ENCODE data around the gene NUDT13. TPM values are rescaled to one million over a fixed set of nuclear protein-coding genes. Genes with fewer than 3 reads are reported as not detected.
A peak's percentile ranks its signal among the peaks of the same experiment; 100 is the strongest.

The NUDT13 gene
- total and polyA plus RNA-seq, 2 donors (not counting 1 experiment from before 2014, with no cell fraction given): 2.5 to 4.5 TPM

- peaks cover 28% of the 10 kb centered on the region for H3K4me1 Mint-ChIP-seq
- no CpG with 5 or more reads among the region's 4 CpGs for WGBS (ENCODE audit: insufficient coverage)
Observed at GRCh38 chr10:73097305-73097670, 13.0 kb upstream of the NUDT13 start.

More at GRCh38 chr10:73097305-73097670, 13.0 kb upstream of the NUDT13 start:
- H3K9me3 Mint-ChIP-seq (ENCODE audit: insufficient read depth): no peaks in the 10 kb centered on the region
- ChIA-PET POLR2A (interaction anchor here (0.6 to 2.4 kb wide), 3 partner anchors 13 to 150 kb away, joined by 4 to 7 read pairs (median 7); partner anchors contain the start of genes DNAJC9 and NUDT13), CTCF (interaction anchor here (0.7 to 5.4 kb wide), 16 partner anchors 13 to 546 kb away, joined by 3 to 111 read pairs (median 6); partner anchors contain the start of genes ECD, FAM149B1 and NUDT13)
- no peak for TF ChIP-seq EZH2 (IDR thresholded peaks at IDR 0.05; ENCODE audit: borderline replicate concordance, insufficient read depth, low read depth, low read length, poor library complexity, severe bottlenecking)
- TF ChIP-seq CTCF (IDR thresholded peaks at IDR 0.05): no peak
- Histone ChIP-seq H3K9me3 (ENCODE audit: control extremely low read depth in 1 of 3, control insufficient read depth in 2 of 3, insufficient read depth in 1 of 3, low read length in 2 of 3) (no peaks in the 10 kb centered on the region), H4K20me1 (ENCODE audit: control insufficient read depth, insufficient read depth, low read length, poor library complexity, severe bottlenecking) (peaks cover 8% of the 10 kb centered on the region), H3K36me3 (replicated peaks in 1 of 2; ENCODE audit: control extremely low read depth in 1 of 2, control insufficient read depth in 1 of 2, extremely low read depth in 1 of 2, insufficient read depth in 2 of 2, low read length in 1 of 2) (peaks cover 0 to 2% of the 10 kb centered on the region in 2 experiments), H2AFZ (ENCODE audit: insufficient read depth, low read depth, low read length, poor library complexity, severe bottlenecking) (peak overlapping the region; percentile 68), H3K79me2 (ENCODE audit: control insufficient read depth, insufficient read depth, low read length) (peaks cover 30% of the 10 kb centered on the region), H3K4me2 (replicated peaks; ENCODE audit: low read depth, low read length, poor library complexity, severe bottlenecking) (peak overlapping the region; percentile 91), H3K27me3 (replicated peaks in 1 of 4; ENCODE audit: control extremely low read depth in 1 of 4, control insufficient read depth in 3 of 4, insufficient read depth in 4 of 4, low read length in 3 of 4) (no peaks in the 10 kb centered on the region), H3K4me1 (ENCODE audit: control insufficient read depth in 2 of 2, insufficient read depth in 2 of 2, low read length in 2 of 2) (peaks cover 10 to 18% of the 10 kb centered on the region in 2 donors), H3K27ac (ENCODE audit: low read length in 2 of 2) (peak overlapping the region; percentile 93 to 98), H3K4me3 (ENCODE audit: control extremely low read depth in 1 of 5, extremely low read depth in 1 of 5, insufficient read depth in 1 of 5, low read depth in 2 of 5, low read length in 4 of 5) (peak overlapping the region; percentile 30 to 98 (median 88)), H3K9ac (ENCODE audit: low read length) (peak overlapping the region; percentile 44)
- no peak for ATAC-seq (ENCODE audit: low read depth)
- no peak for DNase-seq
- peak overlapping the region; percentile 93 for H3K4me3 Mint-ChIP-seq
- H3K27me3 Mint-ChIP-seq: no peaks in the 10 kb centered on the region
- intact Hi-C loops (cut with micrococcal nuclease): loop anchor here (1.0 to 5.0 kb wide), 7 partner anchors 35 to 1730 kb away; partner anchors contain the start of genes CFAP70, KAT6B, MCU and MRPS16
- H3K27ac Mint-ChIP-seq: peak overlapping the region; percentile 91

Measured in B cell (primary cell).